HG03175 (cell line): ENCODE data around the gene PBX1.

Experiments used
- ATAC-seq: cut with Tn5 transposase; IDR thresholded peaks from one replicate; pipeline ENCODE4 v1.9.1; 2021; ENCODE audit warnings: mild to moderate bottlenecking, moderate library complexity; ENCODE audit not compliant: unreplicated experiment

PBX1 gene

GRCh38 chr1:164562947-164563520 is 4.0 kb downstream of the PBX1 start:
- no peak for ATAC-seq

DNA sequence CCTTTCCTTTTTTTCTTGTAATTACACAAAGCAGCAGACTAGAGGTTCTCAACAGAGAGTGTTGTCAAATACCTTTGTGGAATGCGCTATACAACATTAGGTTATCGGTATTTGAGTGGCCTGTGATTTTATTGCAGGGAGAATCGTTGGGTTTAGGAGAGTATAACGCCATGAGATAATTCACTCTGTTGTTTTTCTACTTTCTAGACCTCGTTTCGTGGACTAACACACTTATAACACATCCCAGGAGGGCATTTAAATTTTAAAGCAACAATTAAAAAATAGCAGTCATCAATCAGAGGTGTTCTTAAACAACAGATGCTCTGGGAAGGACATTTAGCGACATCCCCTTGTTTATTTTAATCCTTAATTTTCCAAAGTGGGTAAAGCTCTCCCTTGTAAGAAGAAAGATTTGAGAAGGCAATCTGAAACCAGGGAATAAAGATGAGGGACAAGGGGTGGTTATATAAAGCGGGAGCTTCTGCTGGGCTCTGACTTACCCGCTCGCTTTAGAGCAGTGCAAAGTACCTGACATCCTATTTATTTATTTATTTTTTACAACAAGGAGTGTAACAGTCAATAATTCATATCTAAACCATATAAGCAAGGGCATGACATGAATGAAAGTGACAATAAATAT is 4.9 kb downstream of the PBX1 start:
- ATAC-seq = no peak

DNA sequence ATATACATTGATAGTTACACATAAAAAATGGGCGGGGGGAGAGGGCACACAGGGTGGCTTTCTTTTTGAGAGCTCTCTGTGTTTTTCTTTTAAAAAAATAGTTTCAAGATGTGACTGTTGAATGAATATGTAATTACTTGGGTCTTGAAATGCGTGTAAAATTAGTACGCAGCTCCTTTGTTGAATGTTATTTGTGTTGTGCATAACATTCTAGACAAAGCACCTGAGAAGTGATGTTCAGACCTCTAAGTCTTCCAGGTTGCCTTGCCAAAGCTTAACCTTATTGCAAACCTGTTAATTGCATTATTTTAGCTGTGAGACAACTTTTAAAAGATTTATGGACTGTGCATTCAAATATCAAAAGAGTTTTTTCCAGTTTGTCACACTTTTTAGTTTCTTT is 5.4 kb downstream of the PBX1 start:
- ATAC-seq = no peak

DNA sequence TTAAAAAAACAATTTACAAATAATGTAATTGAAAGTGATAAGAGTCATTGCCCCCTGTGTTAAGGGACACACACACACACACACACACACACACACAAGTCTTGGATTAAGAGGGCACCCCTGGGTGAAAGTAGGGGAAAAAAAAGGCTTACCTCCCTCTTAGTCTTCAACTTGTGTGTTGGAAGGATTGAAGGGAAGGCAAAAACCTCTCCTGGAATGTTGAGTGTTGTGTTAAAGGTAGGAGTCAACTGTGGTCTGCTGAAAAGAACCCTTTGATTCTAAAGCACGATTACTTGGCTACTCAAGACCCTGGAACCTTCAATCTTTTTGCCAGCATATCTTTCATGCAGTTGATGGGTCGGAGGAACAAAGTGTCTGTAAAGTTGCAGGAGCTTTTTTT is 6.4 kb downstream of the PBX1 start:
- no peak for ATAC-seq

DNA sequence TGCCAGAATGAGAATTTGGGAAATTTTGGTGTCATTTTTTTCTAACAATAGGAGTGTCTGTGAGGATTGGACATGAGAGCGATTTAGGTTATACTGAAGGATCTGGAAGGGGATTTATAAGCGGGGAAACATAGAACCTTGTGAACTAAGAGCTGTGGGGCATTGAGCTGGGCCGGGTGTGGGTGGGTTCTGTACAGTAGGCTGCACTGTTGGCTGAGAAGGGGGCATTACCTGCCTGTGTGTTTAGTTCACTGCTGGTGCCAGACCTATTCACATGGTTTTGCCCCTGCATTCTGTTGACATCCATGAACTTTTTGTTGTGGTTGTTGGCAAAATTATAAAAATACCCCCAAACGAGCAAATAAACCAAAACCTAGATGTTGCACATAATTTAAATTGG is 8.8 kb downstream of the PBX1 start:
- ATAC-seq = no peak

- ATAC-seq = no peak
Observed at GRCh38 chr1:164569241-164569640, 10.3 kb downstream of the PBX1 start.

- no peak for ATAC-seq
Observed at GRCh38 chr1:164569866-164570265, 10.9 kb downstream of the PBX1 start.

- ATAC-seq = no peak
Observed at GRCh38 chr1:164571333-164571732, 12.3 kb downstream of the PBX1 start.

DNA sequence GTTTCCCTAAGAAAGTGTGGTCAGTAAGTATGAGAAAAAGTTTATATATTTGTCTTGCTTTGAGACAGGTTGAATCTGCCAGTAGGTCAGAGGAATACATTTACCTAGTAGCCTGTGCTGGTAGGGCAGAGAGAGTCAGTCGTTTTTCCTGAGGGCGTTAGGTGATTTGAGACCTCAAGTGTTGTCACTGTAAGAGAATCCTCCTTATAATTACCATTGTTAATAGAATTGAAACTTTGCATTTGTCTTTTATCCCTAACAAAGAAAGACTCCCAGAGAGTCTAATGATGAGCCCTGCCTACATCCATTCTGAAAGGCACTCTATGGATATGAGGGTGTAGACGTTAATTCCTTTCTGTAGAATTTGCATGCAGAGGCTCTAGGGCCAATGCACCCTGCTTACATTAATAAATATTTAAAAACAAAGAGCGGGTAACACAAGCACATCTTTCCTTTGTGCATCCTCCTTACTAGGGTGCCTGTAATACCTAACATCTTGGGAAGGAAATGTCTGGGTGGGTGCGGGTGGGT is 16.4 kb downstream of the PBX1 start:
- no peak for ATAC-seq

DNA sequence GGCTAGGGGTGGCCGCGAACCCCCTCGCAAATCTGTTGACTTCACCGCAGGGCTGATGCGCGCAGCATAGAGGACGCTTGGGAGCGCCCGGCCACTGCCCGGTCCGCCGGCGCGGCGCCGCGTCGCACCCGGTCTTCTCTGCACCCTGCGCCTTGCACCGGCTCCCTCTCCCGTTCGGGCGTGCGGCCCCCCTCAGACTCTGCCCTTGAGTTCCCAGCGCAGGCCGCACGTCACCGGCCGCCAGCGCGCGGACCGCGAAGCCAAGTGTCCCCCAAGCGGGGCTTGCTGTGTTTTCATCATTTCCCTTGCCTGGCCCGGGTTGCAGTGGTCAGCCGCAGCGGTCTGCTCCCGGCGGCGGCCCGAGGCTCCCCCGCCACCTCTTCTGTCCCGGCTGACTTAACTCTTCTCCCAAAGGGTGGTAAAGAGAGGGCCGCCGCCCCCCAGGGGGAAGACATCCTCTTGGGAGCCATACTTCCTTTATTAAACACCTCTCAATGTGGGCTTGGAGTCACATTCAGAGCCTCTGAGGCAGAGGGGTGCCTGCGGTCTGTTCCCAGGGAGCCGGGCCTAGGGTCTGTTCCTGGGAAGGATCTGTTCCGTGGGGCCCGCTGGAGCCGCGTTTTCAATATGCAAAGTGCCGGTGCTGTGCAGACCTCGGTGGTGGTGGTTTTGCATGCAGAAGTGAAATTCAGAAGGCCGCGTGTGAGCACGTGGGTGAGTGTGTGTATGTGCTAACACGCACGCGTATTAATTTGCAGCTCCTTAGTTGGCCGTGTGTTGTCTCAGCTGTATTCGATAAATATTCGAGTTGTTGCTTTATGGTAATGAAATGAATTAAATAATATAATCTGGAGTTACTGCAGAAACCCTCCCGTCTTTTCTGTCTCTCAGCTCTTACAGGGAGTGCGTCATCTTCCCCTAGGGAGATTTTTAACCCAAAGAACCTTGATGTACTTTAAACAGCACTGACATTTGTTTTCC is 17.6 kb downstream of the PBX1 start:
- ATAC-seq = no peak

- no peak for ATAC-seq
Observed at GRCh38 chr1:164577291-164577690, 18.3 kb downstream of the PBX1 start.

DNA sequence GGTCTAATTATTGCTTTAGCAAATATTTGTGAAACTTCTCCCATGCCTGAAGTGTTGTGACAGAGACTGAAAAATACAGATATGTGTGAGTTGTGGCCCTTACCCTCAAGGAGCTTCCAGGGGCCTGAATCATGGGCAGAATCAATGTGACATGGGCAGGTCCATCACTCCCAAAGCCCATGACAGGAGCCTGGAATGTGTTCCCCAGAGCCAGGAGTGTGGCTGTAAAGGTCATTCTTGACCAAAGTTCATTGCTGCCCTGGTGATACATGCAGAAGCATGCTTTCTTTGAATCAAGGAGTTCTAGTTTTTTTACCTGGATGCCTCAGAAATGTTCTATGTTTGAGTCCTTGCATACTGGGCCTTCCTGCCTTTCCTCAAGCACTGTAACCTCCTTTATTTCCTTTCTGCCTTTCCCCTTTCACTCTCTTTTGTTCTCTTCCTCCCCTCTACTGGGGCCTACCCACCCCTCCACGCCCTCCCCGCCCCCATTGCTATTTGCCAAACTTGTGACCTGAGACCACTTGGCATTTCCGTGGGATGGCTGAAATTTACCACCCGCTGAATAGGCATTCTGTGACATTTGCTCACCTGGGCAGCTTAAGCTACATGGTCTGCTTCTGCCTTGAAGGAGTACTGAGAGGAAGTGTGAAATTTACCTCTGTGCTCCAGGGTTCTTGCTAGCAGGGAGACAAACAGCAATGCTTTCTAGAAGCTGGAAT is 19.7 kb downstream of the PBX1 start:
- no peak for ATAC-seq

DNA sequence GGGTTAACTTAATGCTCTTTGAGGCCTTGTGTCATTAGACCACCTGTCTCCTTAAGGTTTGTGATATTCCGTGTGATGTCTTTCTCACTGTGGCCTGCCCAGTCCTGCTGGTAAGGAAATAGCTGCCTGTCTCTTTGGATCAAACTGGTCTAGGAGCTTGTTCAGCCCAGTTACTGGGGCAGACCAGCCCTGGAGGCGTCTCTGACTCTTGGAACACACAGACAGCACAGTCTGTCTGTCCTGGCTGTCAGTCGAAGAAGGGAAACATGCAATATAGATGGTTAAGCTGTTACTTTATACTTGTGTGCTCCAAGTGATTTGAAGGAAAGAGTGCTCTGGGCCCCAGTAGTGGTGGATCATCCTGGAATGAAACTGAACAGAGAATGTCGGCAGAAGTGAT is 20.4 kb downstream of the PBX1 start:
- ATAC-seq = no peak

GRCh38 chr1:164581762-164582161 is 22.8 kb downstream of the PBX1 start:
- ATAC-seq = no peak

DNA sequence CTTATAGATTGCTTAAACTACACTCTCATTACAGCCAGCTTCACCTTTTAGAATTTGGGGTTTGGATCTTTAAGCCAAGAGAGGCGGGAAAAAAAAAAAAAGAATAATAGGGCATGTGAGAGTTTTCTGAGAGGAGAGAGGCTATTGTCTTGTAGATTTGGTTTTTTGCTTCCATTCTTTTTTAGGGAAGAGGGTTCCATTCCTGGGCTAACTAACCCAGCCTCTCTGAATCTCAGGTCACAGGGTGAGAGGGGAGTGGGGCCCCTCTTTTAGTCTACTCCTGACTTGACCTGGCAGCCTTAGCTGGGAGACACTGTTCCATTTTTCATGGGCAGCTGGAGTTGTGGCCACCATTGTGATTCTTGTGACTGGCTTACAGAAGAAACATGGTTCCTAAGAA is 24.2 kb downstream of the PBX1 start:
- no peak for ATAC-seq

DNA sequence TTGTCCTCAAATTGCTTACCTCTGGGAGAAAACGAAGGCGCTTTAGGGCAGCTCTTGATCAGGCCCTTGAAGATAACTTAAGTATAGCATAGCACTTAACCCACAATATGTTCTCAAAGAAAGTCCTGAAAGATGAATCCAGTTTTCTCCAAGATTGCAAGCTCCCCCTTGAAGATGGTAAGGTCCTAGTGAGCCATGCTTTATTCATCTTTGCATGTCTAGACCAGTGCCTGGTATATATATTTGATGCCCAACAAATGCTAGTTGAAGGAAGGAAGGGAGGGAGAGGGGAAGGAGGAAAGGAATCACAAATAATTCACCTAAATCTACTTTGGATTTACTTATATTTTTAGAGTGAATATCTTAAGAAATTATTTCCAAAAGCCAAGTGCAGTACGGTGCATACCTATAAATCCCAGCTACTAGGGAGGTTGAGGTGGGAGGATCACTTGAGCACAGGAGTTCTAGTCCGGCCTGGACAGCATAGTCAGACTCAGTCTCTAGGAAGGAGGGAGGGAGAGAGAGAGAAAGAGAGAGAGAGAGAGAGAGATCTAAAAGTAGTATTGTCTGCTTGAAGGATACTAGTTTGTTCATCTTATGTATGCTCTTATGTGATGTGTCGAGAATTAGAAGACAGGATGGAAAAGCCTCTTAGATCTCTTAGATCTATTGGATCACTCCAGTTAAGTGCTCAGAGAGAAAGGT is 25.0 kb downstream of the PBX1 start:
- no peak for ATAC-seq

- no peak for ATAC-seq
Observed at GRCh38 chr1:164586591-164586990, 27.6 kb downstream of the PBX1 start.

DNA sequence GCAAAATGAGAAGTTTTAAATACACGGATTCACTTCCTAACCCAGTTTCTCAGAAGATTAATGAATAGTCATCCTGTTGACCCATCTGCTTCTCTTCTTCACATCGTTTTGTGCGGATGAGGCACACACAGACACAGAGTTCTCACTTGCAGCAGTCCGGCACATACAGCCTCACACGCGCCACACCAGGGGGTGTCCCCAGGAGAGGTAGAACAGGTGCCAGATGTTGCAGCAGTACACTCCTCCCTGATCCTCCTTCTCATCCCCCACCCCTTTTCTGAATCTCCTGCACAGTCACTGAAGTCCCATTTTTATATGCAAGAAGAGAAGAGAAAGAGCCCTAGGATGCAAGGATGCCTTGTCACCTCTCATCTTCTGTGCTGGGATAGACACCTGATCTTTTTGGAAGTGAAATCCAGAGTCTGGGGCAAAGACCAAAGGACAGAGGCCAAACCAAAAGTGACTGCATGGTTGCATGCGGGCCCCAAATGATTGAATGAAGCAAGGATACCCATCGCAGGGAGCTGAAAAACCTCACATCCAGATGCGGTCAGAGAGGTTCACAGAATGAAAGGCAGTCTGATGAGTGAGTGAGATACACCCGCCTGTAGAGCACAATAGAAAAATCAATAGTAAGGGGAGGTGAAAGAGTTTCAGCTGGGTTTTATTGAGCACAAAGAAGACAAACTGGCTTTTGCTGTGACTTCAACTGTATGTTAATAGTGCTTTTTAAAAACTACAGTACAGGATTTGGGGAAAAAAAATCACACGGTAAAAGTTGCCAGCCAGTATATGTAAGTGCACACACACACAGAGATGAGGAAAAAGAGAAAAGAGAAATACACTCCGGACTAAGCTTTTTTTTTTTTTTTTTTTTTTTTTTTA is 28.9 kb downstream of the PBX1 start:
- ATAC-seq = no peak

GRCh38 chr1:164588516-164589341 is 29.7 kb downstream of the PBX1 start:
- ATAC-seq = no peak
